Measurements from ENCODE around the gene MARK3.

- no peak for TF ChIP-seq POLR2A (IDR thresholded peaks at IDR 0.05; ENCODE audit: borderline replicate concordance, extremely low read depth, insufficient read depth, insufficient read length)
- TF ChIP-seq MAX (IDR thresholded peaks at IDR 0.05): no peak
- TF ChIP-seq ATF3 (IDR thresholded peaks at IDR 0.05): no peak
- TF ChIP-seq CTCF (IDR thresholded peaks at IDR 0.05 in 2 of 3, conservative IDR thresholded peaks at IDR 0.05 in 1 of 3; ENCODE audit: borderline replicate concordance in 1 of 3, insufficient read depth in 1 of 3, low read depth in 2 of 3, low read length in 2 of 3): no peak
- TF ChIP-seq ZBTB33 (IDR thresholded peaks at IDR 0.05; ENCODE audit: extremely low read depth, insufficient replicate concordance, low read length): no peak
- no peak for TF ChIP-seq SIN3A (IDR thresholded peaks at IDR 0.05; ENCODE audit: low read depth)
- TF ChIP-seq CBX3 (IDR thresholded peaks at IDR 0.05; ENCODE audit: low read depth): no peak
- TF ChIP-seq TCF7L2 (IDR thresholded peaks at IDR 0.05; ENCODE audit: borderline replicate concordance, extremely low read depth, insufficient read depth, insufficient read length): no peak
- no peak for TF ChIP-seq EZH2 (IDR thresholded peaks at IDR 0.05)
Observed at GRCh38 chr14:103485504-103485903, 100.3 kb downstream of the MARK3 start.
